Central memory CD8-positive, alpha-beta T cell (primary cell): ENCODE data around the gene TET1.
"Not testable (repeated sequence)": the region's sequence is repeated elsewhere in the genome, so short reads cannot be mapped to it uniquely, and the experiment has no call there.

Experiments
- ATAC-seq: fragments of 150-1000 bp; cut with Tn5 transposase; replicated peaks from 2 replicates; pipeline ENCODE4 v1.10.0; 2022; ENCODE audit warnings: mild to moderate bottlenecking, moderate FRiP score, moderate number of reproducible peaks; ENCODE audit not compliant: poor library complexity, severe bottlenecking; ENCODE audit errors: extremely low read depth
- DNase-seq, 2 donors: peaks; one replicate each; pipeline ENCODE4 v3.0.0; 2021; ENCODE audit warnings: low spot score in 2 of 2
- H3K27ac Mint-ChIP-seq: one replicate; pipeline ENCODE4 v1.8.0; 2022; ENCODE audit warnings: low read depth, mild to moderate bottlenecking, moderate library complexity, mixed read lengths
- H3K27me3 Mint-ChIP-seq: one replicate; pipeline ENCODE4 v1.8.0; 2022; ENCODE audit warnings: mixed read lengths
- H3K36me3 Mint-ChIP-seq: one replicate; pipeline ENCODE4 v1.8.0; 2022; ENCODE audit warnings: mild to moderate bottlenecking, moderate library complexity, mixed read lengths; ENCODE audit not compliant: insufficient read depth
- H3K4me1 Mint-ChIP-seq: one replicate; pipeline ENCODE4 v1.8.0; 2022; ENCODE audit warnings: mixed read lengths
- H3K4me3 Mint-ChIP-seq: one replicate; pipeline ENCODE4 v1.8.0; 2022; ENCODE audit warnings: mild to moderate bottlenecking, moderate library complexity, mixed read lengths
- H3K9me3 Mint-ChIP-seq: one replicate; pipeline ENCODE4 v1.8.0; 2022; ENCODE audit warnings: mixed read lengths

The TET1 gene

GRCh38 chr10:68560186-68560942, at the start of gene TET1:
TET1 (plus strand) TSS chr10:68560337; CDS start chr10:68572339, 12,002 bp downstream.
- Mint-ChIP-seq H3K9me3 (no peaks in the 10 kb centered on the region), H3K27ac (no peak within 1 kb of the TSS), H3K4me1 (peaks cover 23% of the 10 kb centered on the region), H3K36me3 (peaks cover 4% of the 10 kb centered on the region), H3K4me3 (peak within 1 kb of the TSS; percentile 49), H3K27me3 (peaks cover 77% of the 10 kb centered on the region)
- ATAC-seq (peak; percentile 28), DNase-seq (no peak)

GRCh38 chr10:68516216-68516615, 43.9 kb upstream of the TET1 start:
- H3K27ac Mint-ChIP-seq, H3K4me3 Mint-ChIP-seq, ATAC-seq, H3K9me3 Mint-ChIP-seq, DNase-seq, H3K27me3 Mint-ChIP-seq, H3K4me1 Mint-ChIP-seq: not testable (repeated sequence)
- H3K36me3 Mint-ChIP-seq: peaks cover 31% of the 10 kb centered on the region

- H3K9me3 Mint-ChIP-seq: no peaks in the 10 kb centered on the region
- no peaks in the 10 kb centered on the region for H3K4me1 Mint-ChIP-seq
- H3K27me3 Mint-ChIP-seq: no peaks in the 10 kb centered on the region
- H3K36me3 Mint-ChIP-seq: peaks cover 31% of the 10 kb centered on the region
- H3K27ac Mint-ChIP-seq: no peak overlapping the region
- DNase-seq (no peak), ATAC-seq (no peak)
- no peak overlapping the region for H3K4me3 Mint-ChIP-seq
These were observed 43.4 kb upstream of the TET1 start for GRCh38 chr10:68516766-68517165.

DNA sequence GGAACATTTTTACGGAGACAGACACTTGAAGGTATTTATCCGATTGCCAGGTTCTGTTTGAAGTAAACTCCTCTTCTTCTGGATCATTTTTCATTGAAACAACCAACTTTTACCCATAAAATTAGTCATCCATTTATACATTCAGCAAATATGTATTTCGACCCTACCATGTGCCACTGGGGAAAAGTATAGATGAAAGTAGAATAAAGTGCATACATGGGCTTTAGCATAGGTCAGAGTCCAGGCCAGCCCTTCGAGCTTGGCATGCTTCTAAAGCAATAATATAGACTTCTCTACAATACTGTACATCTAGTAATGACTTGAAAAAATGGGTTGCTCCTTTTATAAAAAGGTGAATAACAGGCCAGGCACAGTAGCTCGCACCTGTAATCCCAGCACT, 42.9 kb upstream of the TET1 start:
- ATAC-seq (no peak), DNase-seq (no peak)
- H3K4me3 Mint-ChIP-seq: no peak overlapping the region
- peaks cover 29% of the 10 kb centered on the region for H3K36me3 Mint-ChIP-seq
- H3K27ac Mint-ChIP-seq: no peak overlapping the region
- H3K27me3 Mint-ChIP-seq: no peaks in the 10 kb centered on the region
- no peaks in the 10 kb centered on the region for H3K4me1 Mint-ChIP-seq
- H3K9me3 Mint-ChIP-seq: no peaks in the 10 kb centered on the region

- ATAC-seq, H3K4me1 Mint-ChIP-seq, H3K27ac Mint-ChIP-seq, H3K9me3 Mint-ChIP-seq, H3K27me3 Mint-ChIP-seq, DNase-seq, H3K4me3 Mint-ChIP-seq: not testable (repeated sequence)
- H3K36me3 Mint-ChIP-seq: peaks cover 32% of the 10 kb centered on the region
These were observed 41.5 kb upstream of the TET1 start for GRCh38 chr10:68518609-68519008.

DNA sequence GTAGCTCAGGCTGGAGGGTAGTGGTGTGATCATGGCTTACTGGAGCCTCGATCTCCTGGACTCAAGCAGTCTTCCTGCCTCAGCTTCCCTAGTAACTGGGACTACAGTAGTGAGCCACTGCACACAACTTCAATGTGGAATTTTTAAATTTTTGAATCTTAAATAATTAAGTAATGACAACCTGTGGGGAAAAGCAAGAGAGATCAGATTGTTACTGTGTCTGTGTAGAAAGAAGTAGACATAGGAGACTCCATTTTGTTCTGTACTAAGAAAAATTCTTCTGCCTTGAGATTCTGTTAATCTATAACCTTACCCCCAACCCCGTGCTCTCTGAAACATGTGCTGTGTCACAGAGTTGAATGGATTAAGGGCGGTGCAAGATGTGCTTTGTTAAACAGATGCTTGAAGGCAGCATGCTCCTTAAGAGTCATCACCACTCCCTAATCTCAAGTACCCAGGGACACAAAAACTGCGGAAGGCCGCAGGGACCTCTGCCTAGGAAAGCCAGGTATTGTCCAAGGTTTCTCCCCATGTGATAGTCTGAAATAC, 34.6 kb upstream of the TET1 start:
- not testable (repeated sequence) for ATAC-seq, H3K9me3 Mint-ChIP-seq, H3K4me1 Mint-ChIP-seq, H3K27me3 Mint-ChIP-seq, H3K4me3 Mint-ChIP-seq, DNase-seq
- Mint-ChIP-seq H3K36me3 (peaks cover 21% of the 10 kb centered on the region), H3K27ac (peak overlapping the region; percentile 41)

DNA sequence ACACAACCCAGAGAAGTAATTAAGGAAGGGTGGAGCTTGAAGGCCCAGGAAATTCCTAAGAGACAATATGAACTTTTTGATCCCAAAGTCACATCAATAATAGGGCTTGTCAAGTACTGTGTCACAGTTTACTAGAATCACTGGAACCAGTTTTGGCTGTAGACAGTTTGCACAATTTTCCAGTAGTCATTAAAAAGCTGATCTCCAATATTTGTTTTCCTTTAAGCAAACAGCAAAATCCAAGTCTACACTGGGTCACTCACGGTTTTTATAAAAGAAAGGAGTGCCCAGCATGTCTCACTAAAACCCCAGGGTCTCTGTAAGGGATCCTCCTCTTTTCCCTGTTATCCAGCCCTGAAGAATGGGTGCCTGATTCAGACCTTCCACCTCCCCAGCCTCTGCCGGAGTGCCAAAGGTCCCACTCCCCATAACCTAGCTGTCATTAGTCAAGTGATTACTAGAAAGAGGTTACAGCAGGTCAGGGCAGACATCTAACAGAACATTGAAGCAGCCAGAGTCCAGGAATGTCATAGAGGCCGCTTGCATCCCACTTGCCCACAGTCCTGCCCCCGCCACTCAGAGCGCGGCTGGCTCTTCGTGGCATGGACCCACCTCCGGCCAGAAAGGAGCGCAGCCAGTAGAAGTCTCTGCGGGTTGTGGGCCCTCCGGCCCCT, 33.4 kb upstream of the TET1 start:
- Mint-ChIP-seq H3K36me3 (peaks cover 12% of the 10 kb centered on the region), H3K27me3 (no peaks in the 10 kb centered on the region), H3K9me3 (no peaks in the 10 kb centered on the region), H3K4me3 (peak overlapping the region; percentile 86), H3K4me1 (peaks cover 8% of the 10 kb centered on the region), H3K27ac (peak overlapping the region; percentile 93)
- ATAC-seq (peak; percentile 20), DNase-seq (no peak)

GRCh38 chr10:68536973-68537372, 23.2 kb upstream of the TET1 start:
- H3K27me3 Mint-ChIP-seq: no peaks in the 10 kb centered on the region
- H3K27ac Mint-ChIP-seq: no peak overlapping the region
- ATAC-seq: no peak
- H3K9me3 Mint-ChIP-seq: no peaks in the 10 kb centered on the region
- DNase-seq: no peak
- H3K36me3 Mint-ChIP-seq: no peaks in the 10 kb centered on the region
- H3K4me3 Mint-ChIP-seq: no peak overlapping the region
- H3K4me1 Mint-ChIP-seq: no peaks in the 10 kb centered on the region

DNA sequence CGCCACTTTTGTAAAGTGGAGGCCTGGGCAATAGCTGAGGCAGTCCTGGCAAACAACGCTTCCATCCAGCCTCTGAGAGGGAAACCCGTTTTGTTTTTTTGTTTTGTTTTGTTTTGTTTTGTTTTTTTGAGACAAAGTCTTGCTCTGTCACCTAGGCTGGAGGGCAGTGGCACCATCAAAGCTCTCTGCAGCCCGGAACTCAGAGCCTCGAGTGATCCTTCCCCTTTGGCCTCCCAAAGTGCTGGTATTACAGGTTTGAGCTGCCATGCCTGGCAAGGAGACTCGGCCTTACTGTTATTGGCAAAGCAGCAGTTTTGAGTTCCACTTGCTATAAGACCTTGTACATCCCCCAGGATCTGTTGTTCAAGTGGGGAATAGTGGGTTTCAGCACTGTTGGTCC, 22.3 kb upstream of the TET1 start:
- ATAC-seq (no peak), DNase-seq (no peak)
- no peaks in the 10 kb centered on the region for H3K9me3 Mint-ChIP-seq
- no peaks in the 10 kb centered on the region for H3K27me3 Mint-ChIP-seq
- H3K36me3 Mint-ChIP-seq: no peaks in the 10 kb centered on the region
- H3K27ac Mint-ChIP-seq: no peak overlapping the region
- H3K4me1 Mint-ChIP-seq: no peaks in the 10 kb centered on the region
- no peak overlapping the region for H3K4me3 Mint-ChIP-seq

- DNase-seq (no peak), ATAC-seq (no peak)
- no peak overlapping the region for H3K4me3 Mint-ChIP-seq
- H3K9me3 Mint-ChIP-seq: no peaks in the 10 kb centered on the region
- H3K36me3 Mint-ChIP-seq: no peaks in the 10 kb centered on the region
- no peaks in the 10 kb centered on the region for H3K27me3 Mint-ChIP-seq
- H3K27ac Mint-ChIP-seq: no peak overlapping the region
- no peaks in the 10 kb centered on the region for H3K4me1 Mint-ChIP-seq
These were observed 16.9 kb upstream of the TET1 start for GRCh38 chr10:68543004-68543918.

DNA sequence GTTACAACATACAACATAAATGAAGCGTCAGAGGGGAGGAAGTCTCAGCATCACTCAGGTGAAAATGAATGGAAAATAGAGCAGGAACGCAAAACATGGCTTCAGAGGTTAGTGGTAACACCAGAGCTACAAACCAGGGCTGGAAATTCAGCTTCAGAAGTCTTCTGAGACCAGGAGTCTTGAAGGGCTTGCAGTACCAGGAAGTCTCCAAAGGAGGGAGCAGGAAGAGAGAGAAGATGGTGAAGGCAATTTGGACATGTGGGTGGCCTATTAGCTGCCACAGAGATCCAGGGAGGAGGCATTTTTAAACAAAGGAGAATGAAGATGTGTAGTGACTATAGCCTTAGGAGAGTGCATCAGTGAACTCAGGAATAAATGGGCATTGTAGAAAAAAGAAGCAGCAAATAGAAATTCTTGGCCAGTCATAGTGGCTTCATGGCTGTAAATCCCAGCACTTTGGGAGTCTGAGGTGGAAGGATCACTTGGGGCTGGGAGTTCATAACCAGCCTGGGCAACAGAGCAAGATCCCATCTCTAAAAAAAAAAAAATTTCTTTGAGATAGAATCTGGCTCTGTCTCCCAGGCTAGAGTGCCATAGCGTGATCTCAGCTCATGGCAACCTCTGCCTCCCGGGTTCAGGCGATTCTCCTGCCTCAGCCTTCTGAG, 9.3 kb upstream of the TET1 start:
- no peak overlapping the region for H3K4me3 Mint-ChIP-seq
- ATAC-seq: peak; percentile 54

DNA sequence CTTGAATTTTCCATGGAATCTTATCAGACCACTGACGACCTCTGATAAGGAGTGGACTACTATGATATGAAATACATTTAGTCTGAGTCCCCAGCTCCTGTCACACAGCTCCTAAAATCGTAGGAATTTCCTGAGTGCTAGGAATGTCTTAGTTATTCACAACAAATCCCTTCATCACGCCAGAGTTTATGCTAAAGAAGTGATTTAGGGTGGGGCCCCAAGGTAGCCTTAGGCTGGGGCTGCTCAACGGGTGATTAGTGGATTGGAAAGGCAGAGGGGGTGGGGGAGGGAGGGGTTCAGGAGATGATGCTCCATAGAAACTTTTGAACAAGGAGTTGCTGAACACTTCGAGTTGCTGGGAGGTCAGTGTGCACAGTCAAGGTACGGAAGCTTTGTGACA, 7.0 kb upstream of the TET1 start:
- H3K4me3 Mint-ChIP-seq: no peak overlapping the region
- ATAC-seq (no peak), DNase-seq (no peak)
- H3K27ac Mint-ChIP-seq: no peak overlapping the region
- no peaks in the 10 kb centered on the region for H3K9me3 Mint-ChIP-seq
- H3K27me3 Mint-ChIP-seq: peaks cover 11% of the 10 kb centered on the region
- peaks cover 1% of the 10 kb centered on the region for H3K36me3 Mint-ChIP-seq
- H3K4me1 Mint-ChIP-seq: no peaks in the 10 kb centered on the region

More for the DNA sequence above, 9.3 kb upstream of the TET1 start:
- Mint-ChIP-seq H3K9me3 (no peaks in the 10 kb centered on the region), H3K36me3 (no peaks in the 10 kb centered on the region), H3K27me3 (no peaks in the 10 kb centered on the region), H3K4me1 (no peaks in the 10 kb centered on the region), H3K27ac (no peak overlapping the region)
- peak in 1 of 2 donors; percentile 21 for DNase-seq
